Measurements from ENCODE around the gene RGPD5.
"Not testable (repeated sequence)": the region's sequence is repeated elsewhere in the genome, so short reads cannot be mapped to it uniquely, and the experiment has no call there.

- TF ChIP-seq POLR2A, POLR2AphosphoS5, CTCF, EP300 (IDR thresholded peaks at IDR 0.05): not testable (repeated sequence)
These were observed at the start of gene RGPD5 for GRCh38 chr2:109794074-109794737.

Data from gastroesophageal sphincter (tissue), 3 donors.